NCI-H82 (cell line): ENCODE results near the gene HOATZ.

Source experiments
- DNase-seq: peaks from one replicate; lab custom pipeline; 2025; lab: John Stamatoyannopoulos, UW

Gene HOATZ

GRCh38 chr11:111577821-111578220, 63.2 kb downstream of the HOATZ start:
- DNase-seq = no peak

- DNase-seq = no peak
These were observed 66.8 kb downstream of the HOATZ start for GRCh38 chr11:111581341-111581740.

GRCh38 chr11:111582163-111582562, 67.6 kb downstream of the HOATZ start:
- DNase-seq = no peak

- DNase-seq = no peak
These were observed 68.3 kb downstream of the HOATZ start for GRCh38 chr11:111582881-111583280.

GRCh38 chr11:111585371-111585770, 70.8 kb downstream of the HOATZ start:
- DNase-seq = no peak

- peak; percentile 74 for DNase-seq
These were observed 71.8 kb downstream of the HOATZ start for GRCh38 chr11:111586388-111586831.
